ENCODE data around the gene LSR.

GRCh38 chr19:35209646-35210045 is 39.2 kb upstream of the LSR start:
- TF ChIP-seq CTCF (conservative IDR thresholded peaks at IDR 0.05; ENCODE audit: low read depth in 2 of 2) (no peak), REST (IDR thresholded peaks at IDR 0.05; ENCODE audit: unreplicated experiment) (no peak), ZNF331 (CRISPR knock-in tag; IDR thresholded peaks at IDR 0.05; ENCODE audit: low read depth) (no peak), EZH2 (IDR thresholded peaks at IDR 0.05; ENCODE audit: low read depth, unreplicated experiment) (no peak), CREB1 (CRISPR knock-in tag; IDR thresholded peaks at IDR 0.05; ENCODE audit: low read depth) (no peak), EZH2phosphoT487 (IDR thresholded peaks at IDR 0.05; ENCODE audit: unreplicated experiment) (no peak), JUNB (IDR thresholded peaks at IDR 0.05; ENCODE audit: unreplicated experiment) (no peak), ZNF114 (CRISPR knock-in tag; IDR thresholded peaks at IDR 0.05) (no peak), POLR2AphosphoS5 (IDR thresholded peaks at IDR 0.05; ENCODE audit: low read depth) (no peak), ETS1 (IDR thresholded peaks at IDR 0.05) (no peak), NANOG (IDR thresholded peaks at IDR 0.05; ENCODE audit: borderline replicate concordance) (no peak)
